Non-pigmented ciliary epithelial cell (primary cell): ENCODE measurements around the gene PITPNC1.
"Not testable (repeated sequence)": the region's sequence is repeated elsewhere in the genome, so short reads cannot be mapped to it uniquely, and the experiment has no call there.

ENCODE experiments used
- DNase-seq: peaks from one replicate; pipeline ENCODE4 v3.0.0-alpha.2; 2010; ENCODE audit warnings: low read depth

The PITPNC1 gene

GRCh38 chr17:67461876-67462275, 84.8 kb downstream of the PITPNC1 start:
- no peak for DNase-seq

- DNase-seq = no peak
Observed at GRCh38 chr17:67466251-67466796, 89.2 kb downstream of the PITPNC1 start.

GRCh38 chr17:67467500-67468455, 90.7 kb downstream of the PITPNC1 start:
- no peak for DNase-seq

GRCh38 chr17:67469208-67469980, 92.3 kb downstream of the PITPNC1 start:
- no peak for DNase-seq

GRCh38 chr17:67470163-67470562, 93.1 kb downstream of the PITPNC1 start:
- no peak for DNase-seq

- no peak for DNase-seq
Observed at GRCh38 chr17:67471118-67471517, 94.0 kb downstream of the PITPNC1 start.

- not testable (repeated sequence) for DNase-seq
Observed at GRCh38 chr17:67472606-67473005, 95.5 kb downstream of the PITPNC1 start.

- no peak for DNase-seq
Observed at GRCh38 chr17:67474081-67474661, 97.1 kb downstream of the PITPNC1 start.

GRCh38 chr17:67475161-67475937, 98.3 kb downstream of the PITPNC1 start:
- DNase-seq = no peak

GRCh38 chr17:67476787-67477335, 99.8 kb downstream of the PITPNC1 start:
- DNase-seq = no peak

- no peak for DNase-seq
Observed at GRCh38 chr17:67477687-67478086, 100.6 kb downstream of the PITPNC1 start.

GRCh38 chr17:67478401-67479041, 101.4 kb downstream of the PITPNC1 start:
- DNase-seq = no peak

GRCh38 chr17:67479148-67479547, 102.1 kb downstream of the PITPNC1 start:
- no peak for DNase-seq

- not testable (repeated sequence) for DNase-seq
Observed at GRCh38 chr17:67480959-67481358, 103.9 kb downstream of the PITPNC1 start.

- DNase-seq = no peak
Observed at GRCh38 chr17:67481808-67482207, 104.7 kb downstream of the PITPNC1 start.

- DNase-seq = no peak
Observed at GRCh38 chr17:67482764-67483163, 105.7 kb downstream of the PITPNC1 start.

GRCh38 chr17:67484261-67484660, 107.2 kb downstream of the PITPNC1 start:
- no peak for DNase-seq

- DNase-seq = no peak
Observed at GRCh38 chr17:67485666-67486065, 108.6 kb downstream of the PITPNC1 start.

GRCh38 chr17:67487506-67487905, 110.4 kb downstream of the PITPNC1 start:
- DNase-seq = no peak

GRCh38 chr17:67488161-67488560, 111.1 kb downstream of the PITPNC1 start:
- DNase-seq = no peak

GRCh38 chr17:67488768-67489167, 111.7 kb downstream of the PITPNC1 start:
- no peak for DNase-seq
